GM21723 (cell line): ENCODE data around the gene LINGO1.

Source experiments
- ATAC-seq: cut with Tn5 transposase; IDR thresholded peaks from one replicate; pipeline ENCODE4 v1.9.1; 2021; ENCODE audit warnings: mild to moderate bottlenecking, moderate library complexity; ENCODE audit not compliant: unreplicated experiment

The LINGO1 gene

DNA sequence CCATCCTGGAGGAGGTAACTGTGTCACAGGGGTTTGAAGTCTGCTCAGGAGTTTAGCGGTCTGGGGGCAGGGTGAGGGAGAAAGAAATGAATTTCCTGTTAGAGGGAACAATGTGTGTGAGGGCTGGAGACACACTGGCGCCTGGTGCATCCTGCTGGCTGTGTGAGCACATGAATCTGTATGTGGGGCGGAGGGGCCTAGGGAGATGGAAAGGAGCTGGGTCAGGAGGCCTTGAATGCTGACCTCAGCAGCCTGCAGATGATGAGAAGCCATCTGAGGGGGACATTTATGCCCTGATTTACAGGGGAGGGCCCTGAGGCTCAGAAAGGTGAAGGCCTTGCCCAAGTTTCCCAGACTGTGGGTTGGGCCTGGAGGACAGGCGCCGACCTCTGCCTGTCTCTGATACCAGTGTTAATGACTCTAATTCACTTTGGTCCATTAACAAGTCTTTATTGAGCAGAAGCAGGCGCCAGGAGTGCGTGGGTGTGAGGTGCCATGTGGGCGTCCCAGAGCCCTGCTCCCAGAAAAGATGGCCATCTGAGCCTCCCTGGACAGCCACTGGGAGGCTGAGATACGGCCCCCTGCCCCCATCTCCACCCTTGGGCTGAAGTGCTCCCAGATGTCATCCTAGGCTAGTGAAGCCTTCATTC lies 34.8 kb downstream of the LINGO1 start:
- no peak for ATAC-seq

DNA sequence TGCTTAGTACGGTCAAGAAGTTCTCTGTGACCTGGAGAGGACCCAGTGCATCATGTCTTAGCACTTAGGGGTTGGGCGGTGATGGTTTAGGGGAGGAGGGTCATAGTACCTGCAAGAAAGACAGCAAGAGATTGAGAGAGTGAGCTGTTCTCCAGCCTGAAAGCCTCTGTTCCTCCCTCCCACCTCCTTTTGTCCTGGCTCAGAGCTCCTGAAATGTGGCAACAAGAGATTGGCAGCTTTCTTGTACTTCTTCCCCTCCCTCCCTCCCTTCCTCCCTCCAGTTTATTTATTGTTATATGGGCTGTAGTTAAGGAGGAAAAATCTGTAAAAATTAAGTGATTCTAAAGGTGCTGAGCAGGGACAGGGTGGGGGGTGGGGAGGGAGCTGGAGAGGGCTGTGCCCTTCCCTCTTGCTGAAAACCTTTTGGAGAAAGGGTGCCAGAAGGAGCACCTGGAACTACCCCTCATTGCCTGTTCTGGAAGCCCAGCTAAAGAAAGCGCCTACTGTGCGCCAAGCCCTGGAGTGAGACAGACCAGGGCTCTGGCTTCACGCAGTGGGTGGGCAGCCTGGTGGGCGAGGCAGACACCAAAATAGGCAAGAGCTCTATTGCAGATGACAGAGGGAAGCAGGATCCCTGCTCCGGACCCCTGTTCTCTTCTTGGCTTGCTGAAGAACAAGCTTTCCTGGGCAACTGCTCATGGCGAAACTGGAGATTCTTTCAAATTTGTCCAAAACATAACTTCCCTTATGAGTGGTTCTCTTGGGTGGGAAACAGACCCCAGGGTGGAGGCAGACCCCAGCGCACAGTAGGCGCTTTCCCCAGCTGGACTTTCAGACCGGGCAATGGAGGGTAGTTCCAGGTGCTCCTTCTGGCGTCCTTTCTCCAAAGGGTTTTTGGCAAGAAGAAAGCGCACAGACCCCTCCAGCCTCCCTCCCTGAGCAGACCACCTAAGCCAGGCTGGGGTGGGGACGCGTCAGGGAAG lies 35.6 kb downstream of the LINGO1 start:
- ATAC-seq = no peak

DNA sequence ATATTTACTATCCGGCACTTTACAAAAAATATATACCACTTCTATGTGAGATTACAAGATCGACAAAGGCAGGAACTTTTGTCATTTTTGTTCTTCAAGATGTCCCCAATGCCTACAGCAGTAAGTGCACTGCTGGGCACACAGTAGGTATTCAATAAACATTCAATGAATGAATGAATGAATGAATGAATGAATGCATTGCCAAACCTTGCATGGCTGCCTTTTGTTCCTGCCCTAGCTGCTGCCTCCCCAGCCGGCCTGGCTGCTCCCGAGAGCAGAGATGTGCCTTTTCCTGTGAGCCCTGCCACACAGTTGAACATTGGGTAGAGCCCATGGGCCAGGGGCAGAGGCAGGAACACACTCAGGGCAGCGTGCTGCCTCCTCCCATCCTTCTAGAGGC lies 37.5 kb downstream of the LINGO1 start:
- no peak for ATAC-seq

DNA sequence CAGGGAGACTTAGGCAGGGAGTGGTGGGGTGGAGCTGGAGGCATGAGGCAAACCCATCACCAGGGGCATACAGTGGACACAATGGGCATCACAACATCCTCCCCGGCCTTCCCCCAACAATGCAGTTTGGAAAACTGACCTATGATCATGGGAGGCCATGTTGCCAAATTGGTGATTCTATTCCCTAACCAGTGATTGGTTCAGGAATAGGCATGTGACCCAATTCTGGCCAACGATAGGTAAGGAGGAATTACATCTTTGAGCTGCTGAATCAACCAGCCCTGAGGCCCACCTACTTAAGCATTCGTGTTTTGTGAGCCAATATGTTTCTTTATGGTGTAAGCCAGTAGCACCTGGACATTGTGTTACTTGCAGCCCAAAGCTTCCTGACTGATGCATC lies 40.0 kb downstream of the LINGO1 start:
- no peak for ATAC-seq

DNA sequence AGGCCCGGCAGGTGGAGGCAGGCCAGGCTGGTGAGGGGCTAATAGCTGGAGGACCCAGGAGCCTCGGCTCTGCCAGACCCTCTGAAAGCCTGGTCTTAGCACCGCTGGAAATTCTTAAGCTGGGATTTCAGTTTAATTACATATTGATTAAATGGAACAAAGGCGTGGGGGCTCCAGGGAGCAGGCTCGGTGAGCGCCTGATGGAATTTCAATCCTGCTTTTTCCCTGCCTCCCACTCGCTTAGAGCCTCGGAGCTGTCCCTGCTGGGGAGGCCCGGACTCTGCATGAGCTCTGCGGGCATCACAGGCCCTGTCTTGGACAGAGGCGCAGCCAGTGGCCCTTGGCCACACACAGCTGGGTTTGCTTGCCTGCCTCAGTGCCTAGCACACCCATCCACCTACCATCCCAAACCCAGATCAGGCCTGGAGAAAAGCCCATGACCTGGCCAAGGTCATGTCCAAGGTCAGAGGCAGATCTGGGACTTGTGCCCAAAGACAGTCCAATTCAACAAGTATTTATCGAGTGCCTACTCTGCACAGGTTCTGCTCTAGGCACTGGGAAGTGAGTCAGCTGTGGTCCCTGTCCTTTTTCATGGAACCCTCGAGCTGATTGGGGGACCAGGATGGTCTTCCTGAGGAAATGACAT lies 40.6 kb downstream of the LINGO1 start:
- no peak for ATAC-seq

DNA sequence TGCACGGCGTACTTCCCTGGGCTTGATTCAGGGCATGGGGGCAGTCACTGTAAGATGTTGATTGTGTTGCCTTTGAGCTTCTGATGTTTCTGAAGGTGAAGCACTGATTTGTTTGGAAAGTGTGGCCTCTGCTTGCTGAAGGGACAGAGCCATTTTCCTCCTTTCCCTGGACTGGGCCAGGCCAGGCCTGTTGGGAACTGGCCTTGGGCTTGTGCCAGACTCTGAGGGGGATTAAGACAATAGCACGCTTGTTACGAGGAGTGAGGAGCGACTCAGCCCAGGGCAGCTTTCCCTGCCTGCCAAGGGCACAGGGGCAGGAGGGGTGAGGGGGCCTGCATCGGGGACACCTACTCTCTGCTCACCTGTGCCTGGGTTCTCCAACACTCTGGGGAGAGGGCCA lies 42.9 kb downstream of the LINGO1 start:
- no peak for ATAC-seq

DNA sequence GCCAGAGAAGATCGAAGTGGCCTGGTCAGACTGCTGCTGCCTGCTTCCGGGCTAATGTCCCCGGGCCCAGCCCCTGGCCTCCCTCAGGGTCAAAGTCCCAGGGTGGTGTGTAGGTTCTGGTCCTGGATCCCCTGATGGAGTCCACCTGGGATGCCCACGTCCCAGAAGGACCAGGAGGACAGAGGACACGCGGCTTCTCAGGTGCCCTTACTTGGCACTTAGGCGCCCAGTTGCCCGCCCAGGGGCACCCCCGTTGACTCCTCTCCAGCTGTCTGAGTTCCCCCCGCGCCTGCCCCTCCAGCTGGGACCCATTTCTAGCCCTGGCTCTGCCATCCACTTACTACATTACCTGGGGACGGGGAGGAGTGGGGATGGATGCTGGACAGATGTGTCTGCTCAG lies 44.6 kb downstream of the LINGO1 start:
- no peak for ATAC-seq

DNA sequence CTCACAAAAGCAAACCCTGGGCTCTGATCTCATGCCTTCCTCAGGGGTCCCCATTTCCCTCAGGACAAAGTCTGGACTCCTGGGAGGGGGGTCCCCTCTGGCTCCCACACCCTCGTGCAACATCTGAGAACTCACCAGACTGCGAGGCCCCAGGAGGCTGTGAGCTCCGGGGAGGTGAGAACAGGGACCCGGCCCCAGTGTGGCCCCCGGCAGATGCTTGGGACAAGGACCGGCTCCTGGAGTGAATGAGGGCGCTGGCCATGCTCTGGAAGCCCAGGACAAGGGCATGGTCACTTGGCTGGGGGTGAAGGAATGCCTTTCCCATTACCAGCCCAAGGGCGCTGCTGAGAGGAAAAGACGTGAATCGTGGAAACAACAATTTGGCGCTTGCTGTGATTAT lies 48.0 kb downstream of the LINGO1 start:
- ATAC-seq = no peak

DNA sequence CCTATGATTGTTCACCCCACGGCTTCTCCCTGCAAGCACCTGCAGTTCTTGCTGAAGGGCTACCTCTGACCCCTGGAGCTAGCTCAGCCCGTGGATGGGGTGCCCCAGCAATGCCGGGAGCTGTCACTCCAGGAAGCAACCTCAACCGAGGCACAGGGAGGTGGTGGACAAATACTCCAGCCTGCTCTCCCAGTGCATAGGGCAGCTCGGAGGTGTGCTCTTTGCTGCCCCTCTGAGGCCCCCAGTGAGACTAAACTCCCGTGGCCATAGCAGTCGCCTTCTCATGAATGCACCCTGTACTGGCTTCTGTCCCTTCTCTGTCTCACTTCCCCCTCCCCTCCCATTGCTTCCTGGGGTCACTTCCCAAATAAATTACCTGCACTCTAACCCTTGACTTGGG lies 48.5 kb downstream of the LINGO1 start:
- ATAC-seq = no peak

DNA sequence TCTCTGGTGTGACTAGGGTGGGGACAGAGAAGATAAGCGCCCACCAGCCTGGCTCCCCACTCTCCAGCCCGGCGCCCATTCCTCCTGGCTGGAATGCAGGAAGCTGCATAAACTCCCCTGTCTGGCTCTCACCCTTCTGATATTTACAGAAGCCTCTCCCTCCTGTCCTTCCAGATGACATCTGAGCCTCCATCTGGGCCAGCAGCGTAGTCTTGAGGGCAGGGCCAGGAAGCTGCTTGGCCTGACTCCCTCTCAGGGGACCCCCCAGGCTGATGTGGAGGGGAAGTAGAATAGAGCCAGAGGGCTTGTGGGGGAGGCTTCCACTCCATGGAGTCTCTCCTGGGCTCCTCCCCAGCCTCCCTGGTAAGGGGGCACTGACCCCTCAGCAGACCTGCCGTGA lies 49.9 kb downstream of the LINGO1 start:
- ATAC-seq = no peak

DNA sequence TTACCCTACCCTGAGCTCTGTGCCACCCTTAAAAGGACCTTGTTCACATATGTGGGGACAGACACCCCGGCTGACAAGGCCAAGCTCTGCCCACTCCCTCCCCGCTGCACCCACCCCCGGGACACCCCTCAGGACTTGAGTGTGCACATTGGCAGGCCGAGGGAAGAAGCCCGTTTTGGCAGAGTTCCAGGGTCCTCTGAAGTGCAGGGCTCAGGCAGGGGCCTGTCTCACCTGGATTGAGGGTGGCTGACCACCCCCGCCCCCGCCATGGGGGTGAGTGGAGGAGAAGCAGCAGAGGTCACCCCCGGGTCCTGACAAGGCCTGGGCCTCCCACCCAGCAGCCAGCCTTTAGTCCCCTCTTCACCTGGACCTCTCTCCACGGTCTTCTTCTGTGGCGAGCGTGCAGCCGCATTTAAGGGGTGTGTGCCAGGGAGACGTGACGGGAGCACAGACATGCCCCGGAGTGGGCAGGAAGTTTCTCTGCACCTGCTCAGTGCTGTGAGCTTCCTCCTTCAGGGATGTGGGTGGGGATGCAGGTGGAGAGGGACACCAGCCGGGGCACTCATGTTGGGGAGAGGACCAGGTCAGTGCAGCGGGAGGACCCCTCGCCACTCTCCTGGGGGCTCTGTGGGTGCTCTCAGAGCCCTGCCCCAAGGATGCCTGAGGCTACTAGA lies 50.7 kb downstream of the LINGO1 start:
- no peak for ATAC-seq

DNA sequence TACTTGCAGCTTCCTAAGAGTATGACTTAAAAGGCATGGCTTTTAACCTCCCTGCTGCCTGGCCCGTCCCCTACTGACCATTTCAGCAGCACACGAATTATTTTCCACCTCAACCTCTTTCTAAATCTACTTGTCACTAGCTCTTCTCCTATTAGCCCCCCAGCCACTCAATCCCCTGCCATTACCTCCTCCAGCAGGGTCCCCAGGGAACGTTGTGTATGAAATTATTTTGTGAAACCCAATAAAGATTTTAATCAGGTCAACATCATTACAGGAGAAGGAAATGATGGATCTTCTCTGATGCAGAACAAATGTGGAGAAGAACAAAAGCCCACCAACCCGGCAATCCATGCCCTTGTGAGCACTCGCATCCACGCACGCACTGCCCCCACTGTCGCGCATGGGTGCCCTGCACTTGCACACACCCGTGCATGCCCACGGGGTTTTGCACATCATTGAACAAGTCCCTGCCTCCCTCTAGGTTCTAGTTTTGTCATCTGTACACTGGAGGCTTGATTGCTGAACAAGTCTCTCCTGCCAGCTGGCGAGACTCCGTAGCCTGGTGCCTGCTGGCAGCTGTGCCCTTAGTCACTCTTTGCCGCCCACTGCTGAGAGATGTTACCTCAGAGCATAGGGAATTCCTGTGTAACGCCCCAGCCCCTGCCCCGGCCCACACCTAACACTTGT lies 51.6 kb downstream of the LINGO1 start:
- ATAC-seq = no peak

DNA sequence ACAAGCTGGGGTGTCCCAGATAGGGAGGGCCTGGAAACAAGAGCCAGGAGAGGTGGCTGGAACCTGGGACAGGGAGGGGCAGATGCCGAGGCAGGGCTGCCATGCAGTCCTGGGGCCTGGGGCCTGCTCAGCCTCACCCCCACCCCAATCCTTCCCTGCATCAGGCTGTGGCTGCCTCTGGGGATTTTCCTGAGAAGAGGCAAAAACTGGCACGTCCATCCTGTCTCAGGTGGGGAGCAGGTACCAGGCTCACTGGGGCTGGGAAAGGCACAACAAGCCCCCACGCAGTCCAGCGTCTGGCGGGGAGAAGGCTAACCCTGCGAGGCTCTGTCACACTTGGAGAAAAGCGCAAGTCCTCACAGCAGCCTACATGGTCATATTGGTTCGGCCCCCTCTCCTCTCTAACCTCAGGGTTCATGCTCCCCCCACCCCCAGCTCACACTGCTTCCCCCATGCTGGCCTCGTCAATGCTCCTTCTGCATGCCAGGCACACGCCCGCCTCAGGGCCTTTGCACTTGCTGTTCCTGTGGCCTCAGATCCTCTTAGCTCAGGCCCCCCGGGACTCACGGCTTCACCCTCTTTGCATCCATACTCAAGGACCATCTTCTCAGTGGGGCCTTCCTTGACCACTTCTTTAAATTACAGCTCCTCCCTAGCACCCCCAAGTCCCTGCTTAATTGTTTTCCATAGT lies 53.1 kb downstream of the LINGO1 start:
- ATAC-seq = no peak

DNA sequence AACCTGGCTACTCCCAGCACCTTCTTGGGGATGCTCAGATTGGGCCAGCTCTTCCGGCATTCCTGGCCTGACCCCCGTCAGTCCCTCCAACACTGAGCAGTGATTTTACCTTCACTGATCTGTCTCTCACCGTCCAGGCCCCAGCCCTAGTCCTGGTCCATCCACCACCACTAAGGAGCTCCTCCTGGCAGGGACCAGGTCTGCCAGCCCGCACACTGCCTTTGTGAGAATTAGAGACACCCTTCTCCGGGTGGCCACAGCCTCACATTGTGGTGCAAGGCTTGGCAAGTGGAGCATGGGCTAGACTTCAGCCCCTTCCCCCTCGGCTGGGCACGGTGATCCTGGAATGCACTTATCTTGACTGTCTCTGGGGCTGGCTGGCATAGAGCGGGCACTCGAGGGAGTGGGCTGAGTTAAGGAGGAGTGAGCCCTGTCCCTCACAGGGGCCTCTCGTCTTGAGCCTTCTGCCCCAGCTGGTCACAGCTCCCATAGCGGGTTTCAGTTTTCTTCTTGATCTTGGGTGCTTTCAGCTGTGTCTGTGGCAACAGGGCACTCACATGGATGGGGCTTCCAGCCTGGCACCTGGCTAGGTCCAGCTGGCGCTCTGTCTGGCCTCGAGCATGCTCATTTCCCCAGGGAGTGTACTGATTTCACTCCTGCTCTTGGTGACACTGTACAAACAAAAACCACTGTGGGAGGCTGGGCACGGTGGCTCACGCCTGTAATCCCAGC lies 53.9 kb downstream of the LINGO1 start:
- ATAC-seq = no peak

DNA sequence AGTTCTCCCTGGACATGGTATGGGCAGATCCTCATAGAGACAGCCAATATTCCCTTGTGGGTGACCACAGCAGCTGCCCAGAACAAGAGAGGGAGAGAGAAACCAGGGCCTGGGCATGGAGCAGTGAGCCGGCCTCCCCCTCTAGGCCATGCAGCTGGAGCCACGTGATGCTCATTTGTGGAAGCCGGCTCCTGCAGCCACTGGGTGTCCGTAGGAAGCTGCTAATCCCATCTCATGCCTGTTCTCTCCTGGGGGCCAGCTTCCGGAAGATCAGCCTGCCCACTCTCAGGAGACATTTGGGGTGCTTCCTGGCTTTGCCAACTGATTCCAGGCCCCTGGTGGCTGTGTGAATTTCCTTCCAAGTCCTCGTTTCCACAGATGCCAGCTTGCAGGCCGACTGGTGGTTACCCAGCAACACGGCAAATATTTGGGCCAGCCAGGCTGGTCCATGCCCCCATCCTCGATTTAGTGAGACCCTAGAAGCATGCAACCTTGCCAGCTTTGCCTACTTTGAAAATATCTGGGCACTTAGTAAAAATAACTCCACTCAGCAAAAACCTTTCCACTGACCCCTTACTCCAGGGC lies 55.3 kb downstream of the LINGO1 start:
- no peak for ATAC-seq

DNA sequence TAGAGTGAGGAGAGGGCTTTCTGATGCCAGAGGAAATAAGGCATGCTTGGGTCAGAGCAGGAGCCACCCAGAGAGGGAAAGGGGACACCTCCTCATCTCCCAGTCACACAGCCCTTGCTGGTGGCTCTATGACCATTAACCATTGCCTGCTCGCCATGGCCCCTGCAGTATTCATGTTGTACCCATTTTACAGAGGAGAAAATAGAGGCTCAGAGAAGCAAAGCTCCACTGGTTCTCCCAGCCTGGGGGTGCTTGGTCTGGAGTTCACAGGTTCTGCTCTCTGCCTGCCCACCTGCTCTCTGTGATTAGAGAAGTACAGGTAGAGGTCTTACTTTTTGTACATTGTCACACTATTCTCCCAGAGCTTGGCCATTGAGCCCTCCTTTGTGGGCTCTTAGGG lies 56.2 kb downstream of the LINGO1 start:
- ATAC-seq = no peak

DNA sequence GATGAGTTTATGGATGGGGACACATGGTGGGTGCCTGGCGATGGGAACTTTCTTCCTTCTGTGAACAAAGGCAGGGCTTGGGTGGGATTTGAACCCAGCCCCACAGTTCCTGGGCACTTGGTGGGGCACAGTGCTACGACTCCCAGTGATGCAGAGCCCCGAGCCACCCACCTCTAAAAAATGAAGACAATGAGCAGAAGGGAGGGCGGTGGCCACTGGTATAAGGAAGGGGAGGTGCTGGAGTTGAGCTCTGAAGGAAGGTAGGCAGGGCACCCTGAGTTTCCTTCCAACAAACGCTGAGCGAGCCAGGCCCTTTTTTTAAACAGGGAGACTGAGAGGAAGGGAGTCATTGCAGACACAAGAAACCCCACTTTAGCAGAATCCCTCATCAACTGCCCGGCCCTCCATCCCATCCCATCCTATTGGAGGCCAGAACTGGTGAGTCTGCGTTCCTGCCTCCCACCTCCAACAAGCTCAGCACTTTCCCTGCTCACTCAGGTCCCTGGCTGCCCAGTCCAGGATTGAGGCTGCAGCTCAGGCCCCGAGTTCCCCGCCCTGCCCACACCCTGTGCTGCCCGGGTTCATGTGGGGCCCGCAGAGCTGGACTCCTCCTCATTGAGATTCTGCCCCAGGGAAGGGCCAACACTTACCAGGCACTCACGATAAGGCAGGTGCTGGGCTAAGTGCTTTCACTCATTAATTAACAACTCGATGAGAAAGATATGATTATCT lies 57.3 kb downstream of the LINGO1 start:
- no peak for ATAC-seq

DNA sequence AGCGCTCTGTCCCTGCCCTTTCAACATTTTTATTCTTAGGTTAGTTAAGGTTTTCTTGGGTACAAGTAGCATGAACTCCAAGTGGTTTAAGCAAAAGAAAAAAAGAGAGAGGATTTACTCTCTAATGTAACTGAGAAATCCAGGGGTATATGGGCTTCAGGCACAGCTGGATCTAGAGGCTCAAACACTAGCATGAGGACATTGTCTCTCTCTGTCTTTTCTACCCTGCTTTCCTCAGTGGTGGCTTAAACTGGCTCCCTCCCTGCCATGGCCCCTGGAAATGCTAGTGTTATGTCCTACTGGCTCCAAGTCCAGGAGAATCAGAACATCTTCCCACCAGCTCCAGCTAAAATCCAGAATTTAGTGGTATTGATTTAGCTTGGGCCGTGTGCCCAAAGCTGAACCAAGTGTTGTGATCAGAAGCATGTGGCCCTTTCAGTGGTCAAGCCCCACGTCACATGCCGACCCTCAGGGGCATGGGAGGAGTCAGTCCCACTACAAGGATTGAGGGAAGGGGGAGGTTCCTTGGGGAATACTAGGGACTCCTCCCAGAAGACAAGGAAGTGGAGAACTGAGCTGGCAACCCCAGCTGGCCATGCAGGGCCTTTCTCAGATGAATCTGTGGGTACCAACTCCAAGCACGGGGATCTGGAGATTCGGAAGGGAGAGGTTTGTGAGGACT lies 58.0 kb downstream of the LINGO1 start:
- no peak for ATAC-seq
